Activated CD4-positive, alpha-beta T cell treated with anti-CD3 and anti-CD28 coated beads, Interleukin-2, amount 50 U/mL, for 1 hour (primary cell): ENCODE measurements around the gene EGR2.

ENCODE experiments used
- DNase-seq: peaks from one replicate; pipeline ENCODE4 v3.0.0-alpha.2; 2020

Gene EGR2

GRCh38 chr10:62816331-62817120 is at the start of gene EGR2:
Gene EGR2 (minus strand): TSS chr10:62816366. CDS start chr10:62816029, 337 bp downstream.
- peak; percentile 94 for DNase-seq

- DNase-seq, result no peak
Measured at GRCh38 chr10:62862447-62862846, 46.3 kb upstream of the EGR2 start.

GRCh38 chr10:62861507-62861906 is 45.3 kb upstream of the EGR2 start:
- no peak for DNase-seq

- DNase-seq, result no peak
Measured at GRCh38 chr10:62860946-62861345, 44.8 kb upstream of the EGR2 start.

GRCh38 chr10:62858364-62858763 is 42.2 kb upstream of the EGR2 start:
- no peak for DNase-seq

- no peak for DNase-seq
Measured at GRCh38 chr10:62856021-62856420, 39.9 kb upstream of the EGR2 start.

- DNase-seq, result no peak
Measured at GRCh38 chr10:62853710-62854109, 37.5 kb upstream of the EGR2 start.

- DNase-seq, result no peak
Measured at GRCh38 chr10:62852961-62853702, 37.0 kb upstream of the EGR2 start.

- DNase-seq, result no peak
Measured at GRCh38 chr10:62851442-62851841, 35.3 kb upstream of the EGR2 start.

- DNase-seq, result no peak
Measured at GRCh38 chr10:62850646-62851045, 34.5 kb upstream of the EGR2 start.

- no peak for DNase-seq
Measured at GRCh38 chr10:62847433-62847832, 31.3 kb upstream of the EGR2 start.

GRCh38 chr10:62844280-62845011 is 28.3 kb upstream of the EGR2 start:
- no peak for DNase-seq

- no peak for DNase-seq
Measured at GRCh38 chr10:62843600-62843999, 27.4 kb upstream of the EGR2 start.

GRCh38 chr10:62842983-62843382 is 26.8 kb upstream of the EGR2 start:
- no peak for DNase-seq

GRCh38 chr10:62839590-62839989 is 23.4 kb upstream of the EGR2 start:
- DNase-seq, result no peak

GRCh38 chr10:62831346-62831745 is 15.2 kb upstream of the EGR2 start:
- DNase-seq, result no peak

- DNase-seq, result no peak
Measured at GRCh38 chr10:62830679-62831078, 14.5 kb upstream of the EGR2 start.

- no peak for DNase-seq
Measured at GRCh38 chr10:62829622-62830021, 13.5 kb upstream of the EGR2 start.

GRCh38 chr10:62826273-62826672 is 10.1 kb upstream of the EGR2 start:
- no peak for DNase-seq

- no peak for DNase-seq
Measured at GRCh38 chr10:62820586-62820985, 4.4 kb upstream of the EGR2 start.

- no peak for DNase-seq
Measured at GRCh38 chr10:62819141-62819920, 3.2 kb upstream of the EGR2 start.

GRCh38 chr10:62818426-62819011 is 2.4 kb upstream of the EGR2 start:
- peak; percentile 42 for DNase-seq
